ENCODE data around the gene HMMR.

HMMR gene

DNA sequence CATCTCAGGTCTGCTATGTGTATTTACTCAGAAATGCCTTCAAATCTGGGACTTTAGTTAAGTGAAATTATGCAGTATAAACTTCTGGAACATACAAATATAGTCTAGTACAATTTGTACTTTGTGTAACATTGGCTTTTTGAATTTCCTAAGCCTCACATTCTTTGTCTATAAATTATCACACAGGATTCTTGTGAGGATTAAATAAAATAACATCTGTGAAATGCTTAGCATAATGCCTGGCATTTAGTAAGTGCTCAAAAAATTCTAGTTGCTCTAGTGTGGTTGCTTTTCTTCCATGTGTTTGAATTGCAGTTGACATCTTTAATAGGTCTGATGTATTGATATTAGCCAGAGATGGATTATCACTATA lies 2.6 kb downstream of the HMMR start:
- H3K4me3 ChIP-seq (ENCODE audit: low read depth, low read length) = no peak overlapping the region
- POLR2A ChIA-PET = no interaction called here
- DNase-seq (ENCODE audit: low read depth, low spot score) = no peak
- CTCF ChIA-PET = interaction anchor here (5.1 kb wide), 1 partner anchor 11 kb away, joined by 40 read pairs; no protein-coding TSS in a partner anchor
- TF ChIP-seq, protein P1, sequence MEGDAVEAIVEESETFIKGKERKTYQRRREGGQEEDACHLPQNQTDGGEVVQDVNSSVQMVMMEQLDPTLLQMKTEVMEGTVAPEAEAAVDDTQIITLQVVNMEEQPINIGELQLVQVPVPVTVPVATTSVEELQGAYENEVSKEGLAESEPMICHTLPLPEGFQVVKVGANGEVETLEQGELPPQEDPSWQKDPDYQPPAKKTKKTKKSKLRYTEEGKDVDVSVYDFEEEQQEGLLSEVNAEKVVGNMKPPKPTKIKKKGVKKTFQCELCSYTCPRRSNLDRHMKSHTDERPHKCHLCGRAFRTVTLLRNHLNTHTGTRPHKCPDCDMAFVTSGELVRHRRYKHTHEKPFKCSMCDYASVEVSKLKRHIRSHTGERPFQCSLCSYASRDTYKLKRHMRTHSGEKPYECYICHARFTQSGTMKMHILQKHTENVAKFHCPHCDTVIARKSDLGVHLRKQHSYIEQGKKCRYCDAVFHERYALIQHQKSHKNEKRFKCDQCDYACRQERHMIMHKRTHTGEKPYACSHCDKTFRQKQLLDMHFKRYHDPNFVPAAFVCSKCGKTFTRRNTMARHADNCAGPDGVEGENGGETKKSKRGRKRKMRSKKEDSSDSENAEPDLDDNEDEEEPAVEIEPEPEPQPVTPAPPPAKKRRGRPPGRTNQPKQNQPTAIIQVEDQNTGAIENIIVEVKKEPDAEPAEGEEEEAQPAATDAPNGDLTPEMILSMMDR (IDR thresholded peaks at IDR 0.05; ENCODE audit: insufficient read depth, low read length, missing control alignments) = no peak

DNA sequence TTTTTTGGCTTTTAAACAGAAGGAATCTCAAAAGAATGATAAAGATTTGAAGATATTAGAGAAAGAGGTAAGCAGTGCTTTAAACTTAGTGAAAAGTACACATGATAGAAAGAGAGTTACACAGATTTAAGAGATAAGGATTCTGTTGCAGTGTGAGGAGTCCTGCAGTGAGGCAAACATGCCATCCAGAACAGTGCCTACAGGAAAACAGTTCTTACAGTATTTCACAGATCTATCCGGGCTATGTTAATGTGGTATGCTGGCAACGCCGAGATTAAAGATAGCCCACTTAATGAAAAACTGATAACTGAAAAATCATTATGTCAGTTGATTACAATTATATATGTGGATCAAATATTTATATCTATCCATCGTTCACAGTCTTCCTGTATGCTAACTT lies 7.2 kb downstream of the HMMR start:
- CTCF ChIA-PET = interaction anchor here (1.9 kb wide), 1 partner anchor 18 kb away, joined by 5 read pairs; no protein-coding TSS in a partner anchor
- H3K4me3 ChIP-seq (ENCODE audit: low read depth, low read length) = no peak overlapping the region
- POLR2A ChIA-PET = no interaction called here
- DNase-seq (ENCODE audit: low read depth, low spot score) = no peak
- TF ChIP-seq, protein P1 (IDR thresholded peaks at IDR 0.05; ENCODE audit: insufficient read depth, low read length, missing control alignments) = no peak

DNA sequence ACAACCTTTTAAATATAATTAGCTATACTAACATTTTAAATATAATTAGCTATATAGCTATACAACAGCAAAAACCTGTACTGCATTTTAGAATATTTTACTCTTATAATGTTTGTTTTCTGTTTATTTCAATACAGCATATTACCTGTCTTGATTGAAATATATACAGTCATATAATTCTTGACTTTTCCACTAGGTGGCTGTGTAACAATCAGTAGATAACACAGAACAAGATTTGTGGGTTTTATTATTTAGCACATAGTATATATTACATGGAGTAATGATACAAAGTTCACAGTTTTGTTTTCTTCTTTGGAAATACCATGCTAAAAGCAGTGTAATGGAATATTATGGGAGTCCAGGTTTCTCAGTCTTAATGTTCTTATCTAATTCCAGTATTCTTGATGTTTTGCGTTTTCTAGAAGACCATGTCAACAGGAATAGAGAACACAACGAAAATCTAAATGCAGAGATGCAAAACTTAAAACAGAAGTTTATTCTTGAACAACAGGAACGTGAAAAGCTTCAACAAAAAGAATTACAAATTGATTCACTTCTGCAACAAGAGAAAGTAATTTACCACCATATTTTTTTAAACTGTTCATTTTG lies 13.3 kb downstream of the HMMR start:
- no peak for DNase-seq (ENCODE audit: low read depth, low spot score)
- POLR2A ChIA-PET = no interaction called here

DNA sequence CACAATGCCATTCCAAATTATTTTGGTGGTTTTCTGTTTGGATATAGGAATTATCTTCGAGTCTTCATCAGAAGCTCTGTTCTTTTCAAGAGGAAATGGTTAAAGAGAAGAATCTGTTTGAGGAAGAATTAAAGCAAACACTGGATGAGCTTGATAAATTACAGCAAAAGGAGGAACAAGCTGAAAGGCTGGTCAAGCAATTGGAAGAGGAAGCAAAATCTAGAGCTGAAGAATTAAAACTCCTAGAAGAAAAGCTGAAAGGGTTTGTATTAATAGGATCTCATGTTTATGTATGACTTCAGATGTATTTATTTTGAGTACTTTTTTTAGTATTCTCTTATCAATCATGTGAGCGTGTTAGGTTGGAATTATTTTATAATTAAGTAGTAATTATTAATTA lies 15.0 kb downstream of the HMMR start:
- no peak for DNase-seq (ENCODE audit: low read depth, low spot score)
- CTCF ChIA-PET = interaction anchor here (0.7 to 4.3 kb wide), 6 partner anchors 15 to 1029 kb away, joined by 3 to 40 read pairs (median 6); partner anchors contain the start of genes HMMR, MAT2B and NUDCD2
- POLR2A ChIA-PET = no interaction called here
- TF ChIP-seq, protein P1 (IDR thresholded peaks at IDR 0.05; ENCODE audit: insufficient read depth, low read length, missing control alignments) = no peak
- H3K4me3 ChIP-seq (ENCODE audit: low read depth, low read length) = no peak overlapping the region

More for the DNA sequence above, 13.3 kb downstream of the HMMR start:
- CTCF ChIA-PET = interaction anchor here (0.6 to 4.3 kb wide), 13 partner anchors 9 to 1030 kb away, joined by 3 to 40 read pairs (median 4); partner anchors contain the start of genes HMMR, MAT2B and NUDCD2
- no peak overlapping the region for H3K4me3 ChIP-seq (ENCODE audit: low read depth, low read length)
- TF ChIP-seq, protein P1 (IDR thresholded peaks at IDR 0.05; ENCODE audit: insufficient read depth, low read length, missing control alignments) = no peak

DNA sequence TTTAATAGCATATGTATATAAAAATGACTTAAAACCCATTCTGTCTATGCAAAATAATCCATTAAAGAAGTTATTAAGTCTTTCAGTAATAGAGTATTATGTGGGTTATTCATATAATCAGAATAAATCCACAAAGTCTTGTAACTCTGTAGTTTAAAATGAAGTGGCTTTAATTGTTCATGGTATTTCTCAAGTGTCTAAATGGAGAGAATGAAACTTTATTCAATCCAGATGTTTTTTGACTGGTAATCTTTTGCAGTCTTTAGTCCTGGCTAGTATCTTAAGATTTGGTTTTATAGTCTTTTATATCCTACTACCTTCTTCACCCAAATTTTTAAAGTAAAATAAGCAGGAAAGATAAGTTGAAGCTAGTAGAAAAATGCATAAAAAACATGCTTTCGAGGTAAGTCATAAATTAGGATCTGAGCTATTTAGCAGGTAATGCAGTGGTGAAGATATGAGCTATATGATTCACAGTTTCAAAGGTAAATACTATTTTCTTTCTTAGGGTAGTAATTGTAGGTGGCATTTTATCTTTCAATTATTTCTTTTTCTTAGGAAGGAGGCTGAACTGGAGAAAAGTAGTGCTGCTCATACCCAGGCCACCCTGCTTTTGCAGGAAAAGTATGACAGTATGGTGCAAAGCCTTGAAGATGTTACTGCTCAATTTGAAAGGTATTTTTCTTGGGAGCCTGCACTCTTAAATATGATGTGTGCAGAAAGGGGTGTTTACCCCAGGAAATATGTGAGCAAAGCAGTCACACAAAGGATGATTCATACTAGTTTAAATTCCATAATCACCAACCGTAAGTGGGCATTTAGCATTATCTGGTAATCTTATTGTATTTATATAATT lies 17.9 kb downstream of the HMMR start:
- ChIA-PET CTCF (interaction anchor here (1.1 to 1.2 kb wide), 2 partner anchors 11 to 25 kb away, joined by 3 to 4 read pairs; no protein-coding TSS in a partner anchor), POLR2A (no interaction called here)
- no peak overlapping the region for H3K4me3 ChIP-seq (ENCODE audit: low read depth, low read length)
- no peak for DNase-seq (ENCODE audit: low read depth, low spot score)
- TF ChIP-seq, protein P1 (IDR thresholded peaks at IDR 0.05; ENCODE audit: insufficient read depth, low read length, missing control alignments) = no peak

DNA sequence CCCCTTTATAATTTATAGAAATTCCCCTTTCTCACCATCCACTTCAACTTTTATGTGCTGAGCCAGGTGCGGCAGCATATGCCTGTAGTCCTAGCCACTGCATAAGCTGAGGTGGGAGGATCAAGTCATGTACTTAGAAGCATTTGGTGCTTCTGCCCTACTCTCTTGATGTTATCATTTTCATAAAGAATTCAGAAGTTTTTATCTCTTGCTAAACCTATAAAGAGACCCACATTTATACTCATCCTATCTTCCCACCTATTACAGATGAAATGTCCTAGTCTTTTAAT lies 18.5 kb downstream of the HMMR start:
- POLR2A ChIA-PET = no interaction called here
- no peak overlapping the region for H3K4me3 ChIP-seq (ENCODE audit: low read depth, low read length)

More for the DNA sequence above, 18.5 kb downstream of the HMMR start:
- CTCF ChIA-PET = interaction anchor here (1.1 kb wide), 1 partner anchor 10 kb away, joined by 3 read pairs; no protein-coding TSS in a partner anchor
- DNase-seq (ENCODE audit: low read depth, low spot score) = no peak
- TF ChIP-seq, protein P1 (IDR thresholded peaks at IDR 0.05; ENCODE audit: insufficient read depth, low read length, missing control alignments) = no peak
